Measurements from ENCODE around the gene SLC47A2. TPM values are rescaled to one million over a fixed set of nuclear protein-coding genes. Genes with fewer than 3 reads are reported as not detected.

Gene SLC47A2
- total RNA-seq, 4 donors from 2014 or later = not detected

DNA sequence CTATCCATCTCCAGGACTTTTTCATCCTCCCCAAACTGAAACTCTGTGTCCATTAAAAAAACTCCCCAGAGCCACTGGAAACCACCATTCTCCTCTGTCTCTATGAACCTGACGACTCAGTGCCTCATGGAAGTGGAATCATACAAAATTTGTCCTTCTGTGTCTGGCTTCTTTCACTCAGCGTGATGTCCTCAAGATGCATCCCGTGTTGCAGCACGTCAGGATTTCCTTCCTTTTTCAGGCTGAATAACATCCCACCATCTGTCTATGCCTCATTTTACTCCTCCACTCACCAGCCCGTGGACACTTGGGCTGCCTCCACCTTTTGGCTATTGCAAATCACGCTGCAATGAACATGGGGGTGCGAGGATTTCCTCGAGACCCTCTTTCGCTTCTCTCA, 44.4 kb upstream of the SLC47A2 start:
- H3K4me1 ChIP-seq = peaks cover 0 to 8% (median 5%) of the 10 kb centered on the region in 4 donors
- intact Hi-C loops (cut with DNase I) = loop anchor here (5.0 to 10.0 kb wide), 2 partner anchors 113 to 396 kb away; partner anchors contain the start of genes ALDH3A2 and B9D1
- no peaks in the 10 kb centered on the region for H3K36me3 ChIP-seq
- no peak overlapping the region for H3K27ac ChIP-seq (replicated peaks in 1 of 4)
- DNase-seq (ENCODE audit: extremely low spot score) = no peak
- TF ChIP-seq POLR2A (IDR thresholded peaks at IDR 0.05; ENCODE audit: low read depth) (no peak), POLR2AphosphoS5 (IDR thresholded peaks at IDR 0.05) (no peak), EP300 (IDR thresholded peaks at IDR 0.05) (no peak)
- TF ChIP-seq, protein P1, sequence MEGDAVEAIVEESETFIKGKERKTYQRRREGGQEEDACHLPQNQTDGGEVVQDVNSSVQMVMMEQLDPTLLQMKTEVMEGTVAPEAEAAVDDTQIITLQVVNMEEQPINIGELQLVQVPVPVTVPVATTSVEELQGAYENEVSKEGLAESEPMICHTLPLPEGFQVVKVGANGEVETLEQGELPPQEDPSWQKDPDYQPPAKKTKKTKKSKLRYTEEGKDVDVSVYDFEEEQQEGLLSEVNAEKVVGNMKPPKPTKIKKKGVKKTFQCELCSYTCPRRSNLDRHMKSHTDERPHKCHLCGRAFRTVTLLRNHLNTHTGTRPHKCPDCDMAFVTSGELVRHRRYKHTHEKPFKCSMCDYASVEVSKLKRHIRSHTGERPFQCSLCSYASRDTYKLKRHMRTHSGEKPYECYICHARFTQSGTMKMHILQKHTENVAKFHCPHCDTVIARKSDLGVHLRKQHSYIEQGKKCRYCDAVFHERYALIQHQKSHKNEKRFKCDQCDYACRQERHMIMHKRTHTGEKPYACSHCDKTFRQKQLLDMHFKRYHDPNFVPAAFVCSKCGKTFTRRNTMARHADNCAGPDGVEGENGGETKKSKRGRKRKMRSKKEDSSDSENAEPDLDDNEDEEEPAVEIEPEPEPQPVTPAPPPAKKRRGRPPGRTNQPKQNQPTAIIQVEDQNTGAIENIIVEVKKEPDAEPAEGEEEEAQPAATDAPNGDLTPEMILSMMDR (IDR thresholded peaks at IDR 0.05) = no peak
- no peak overlapping the region for H3K4me3 ChIP-seq
- H3K27me3 ChIP-seq = no peaks in the 10 kb centered on the region
- WGBS = 69% methylated on average over 9 of the region's 9 CpGs
- no peaks in the 10 kb centered on the region for H3K9me3 ChIP-seq

DNA sequence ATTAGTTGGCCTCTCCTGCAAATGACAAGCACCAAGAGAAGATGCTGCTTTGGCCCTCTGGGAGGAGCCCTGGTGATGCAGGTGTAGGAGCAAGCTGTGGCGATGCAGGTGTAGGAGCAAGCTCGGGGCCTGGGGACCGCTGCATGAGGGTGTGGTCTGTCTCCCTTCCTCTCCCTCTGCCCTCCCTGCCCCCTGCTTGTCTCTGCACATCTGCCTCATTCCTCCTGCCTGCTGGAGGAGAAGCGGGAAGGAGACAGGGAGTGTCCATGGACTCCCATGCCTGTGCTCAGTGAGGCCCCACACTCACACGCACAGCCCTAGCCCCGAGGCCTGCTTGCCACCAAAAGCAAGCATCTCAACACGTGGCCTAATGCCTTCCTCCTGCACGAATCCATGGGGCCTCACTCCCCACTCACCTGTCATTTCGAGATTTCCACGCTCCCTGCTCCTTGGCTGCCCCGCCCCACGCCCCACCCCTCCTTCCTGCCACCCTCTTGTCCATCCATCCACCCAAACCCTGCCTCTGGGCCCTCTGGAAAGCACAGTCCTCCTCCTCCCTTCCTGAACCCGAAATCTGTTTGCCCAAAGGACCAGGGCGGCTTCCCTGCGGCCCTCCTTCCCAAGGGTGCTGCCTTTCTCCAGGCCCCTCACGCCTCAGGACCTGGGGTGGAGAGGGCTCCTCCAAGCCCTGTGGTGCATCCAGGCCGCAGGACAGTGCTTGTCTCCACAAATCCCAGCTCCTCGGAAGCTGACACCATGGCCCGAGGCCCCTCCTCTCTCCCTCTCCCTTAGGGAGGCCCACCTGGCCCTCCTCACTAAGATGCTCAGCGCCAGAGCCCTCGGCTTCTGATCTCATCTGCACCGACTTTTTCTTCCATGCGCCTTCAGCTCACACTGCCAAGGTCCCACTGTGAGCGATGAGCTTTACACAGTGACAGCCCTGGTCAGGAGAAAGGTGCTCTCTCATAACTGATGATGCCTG, 43.5 kb upstream of the SLC47A2 start:
- TF ChIP-seq EP300 (IDR thresholded peaks at IDR 0.05) (no peak), POLR2A (IDR thresholded peaks at IDR 0.05; ENCODE audit: low read depth) (no peak), POLR2AphosphoS5 (IDR thresholded peaks at IDR 0.05) (no peak)
- TF ChIP-seq, protein P1 (IDR thresholded peaks at IDR 0.05) = no peak
- Histone ChIP-seq H3K9me3 (no peaks in the 10 kb centered on the region), H3K4me3 (no peak overlapping the region), H3K36me3 (no peaks in the 10 kb centered on the region), H3K4me1 (peaks cover 0 to 8% (median 5%) of the 10 kb centered on the region in 4 donors), H3K27ac (replicated peaks in 1 of 4) (no peak overlapping the region), H3K27me3 (no peaks in the 10 kb centered on the region)
- DNase-seq (ENCODE audit: extremely low spot score) = no peak
- intact Hi-C loops (cut with DNase I) = loop anchor here (5.0 to 10.0 kb wide), 2 partner anchors 113 to 395 kb away; partner anchors contain the start of genes ALDH3A2 and B9D1
- 87% methylated on average over 23 of the region's 24 CpGs for WGBS

DNA sequence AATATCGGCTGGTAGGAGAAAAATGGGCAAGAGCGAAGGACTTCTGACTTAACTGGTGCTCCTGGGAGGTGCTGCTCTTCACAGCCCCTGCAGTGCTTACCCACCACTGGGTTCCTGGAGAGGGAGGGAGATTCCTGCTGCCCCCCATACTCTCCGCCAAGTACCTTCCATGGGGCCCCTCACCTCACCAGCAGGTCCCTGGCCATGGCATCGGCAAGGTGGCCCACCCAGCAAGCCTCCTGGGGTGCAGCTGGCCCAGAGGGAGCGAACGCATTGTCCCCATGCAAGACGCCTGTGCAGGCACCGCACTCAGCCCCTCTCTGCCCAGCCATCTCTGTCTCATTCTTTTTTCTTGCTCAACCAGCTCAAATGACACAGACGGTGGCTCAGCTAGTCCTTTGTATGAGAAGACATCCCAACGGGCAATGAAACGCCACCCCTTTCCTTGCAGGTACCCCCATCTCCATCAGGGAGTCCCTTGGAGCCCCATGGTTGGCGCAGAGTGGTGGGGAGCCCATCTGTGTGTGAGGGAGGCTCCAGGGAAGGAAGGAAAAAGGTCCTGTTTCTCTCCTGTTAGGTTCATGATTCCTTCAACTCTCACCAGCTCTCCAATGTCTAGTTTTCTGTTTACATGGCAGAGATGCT, 41.3 kb upstream of the SLC47A2 start:
- no peak overlapping the region for H3K27ac ChIP-seq (replicated peaks in 1 of 4)
- TF ChIP-seq POLR2AphosphoS5 (IDR thresholded peaks at IDR 0.05) (no peak), POLR2A (IDR thresholded peaks at IDR 0.05; ENCODE audit: low read depth) (no peak), EP300 (IDR thresholded peaks at IDR 0.05) (no peak)
- TF ChIP-seq, protein P1 (IDR thresholded peaks at IDR 0.05) = no peak
- H3K27me3 ChIP-seq = no peaks in the 10 kb centered on the region
- H3K9me3 ChIP-seq = no peaks in the 10 kb centered on the region
- intact Hi-C loops (cut with DNase I) = no loop called here
- no peaks in the 10 kb centered on the region for H3K36me3 ChIP-seq
- WGBS = 82% methylated on average over 11 of the region's 12 CpGs
- H3K4me1 ChIP-seq = peaks cover 5 to 17% (median 10%) of the 10 kb centered on the region in 4 donors
- no peak for DNase-seq (ENCODE audit: extremely low spot score)
- H3K4me3 ChIP-seq = no peak overlapping the region

DNA sequence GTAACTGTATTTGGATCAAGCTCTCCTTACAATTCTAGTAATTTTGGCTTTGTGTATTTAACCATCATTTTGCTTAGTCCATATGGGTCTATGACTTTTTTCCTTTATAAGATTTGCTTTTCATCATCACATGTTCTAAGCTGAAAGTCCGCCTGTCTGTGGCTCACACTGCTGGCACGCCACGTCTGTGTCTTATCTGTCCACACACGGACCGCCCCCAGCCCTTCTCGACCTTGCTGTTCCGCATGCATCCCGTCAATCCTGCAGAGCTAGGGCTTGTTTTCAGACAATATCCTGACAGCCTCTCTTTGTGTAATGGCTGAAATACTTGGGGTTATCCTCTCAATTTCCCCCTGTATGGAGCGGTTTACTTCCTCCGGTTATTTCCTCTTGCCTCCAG, 40.2 kb upstream of the SLC47A2 start:
- Histone ChIP-seq H3K36me3 (no peaks in the 10 kb centered on the region), H3K9me3 (no peaks in the 10 kb centered on the region), H3K4me3 (no peak overlapping the region), H3K4me1 (peaks cover 0 to 12% (median 9%) of the 10 kb centered on the region in 4 donors), H3K27me3 (no peaks in the 10 kb centered on the region), H3K27ac (replicated peaks in 1 of 4) (no peak overlapping the region)
- intact Hi-C loops (cut with DNase I) = no loop called here
- no peak for DNase-seq (ENCODE audit: extremely low spot score)
- TF ChIP-seq, protein P1 (IDR thresholded peaks at IDR 0.05) = no peak
- TF ChIP-seq EP300 (IDR thresholded peaks at IDR 0.05) = no peak
- TF ChIP-seq POLR2A (IDR thresholded peaks at IDR 0.05; ENCODE audit: low read depth) = no peak
- WGBS = 75% methylated on average over 10 of the region's 10 CpGs

All from esophagus muscularis mucosa (tissue), 4 donors.